ENCODE results near the gene STAT5A. TPM values are rescaled to one million over a fixed set of nuclear protein-coding genes. Genes with fewer than 3 reads are reported as not detected.
"Not testable (repeated sequence)": the region's sequence is repeated elsewhere in the genome, so short reads cannot be mapped to it uniquely, and the experiment has no call there.

The STAT5A gene
- polyA plus RNA-seq, 1 donor (not counting 4 experiments of a cell fraction or from before 2014, with no cell fraction given), result 0.51 TPM

GRCh38 chr17:42240201-42240600, 48.1 kb upstream of the STAT5A start:
- Histone ChIP-seq H3K27me3 (ENCODE audit: control insufficient read depth, extremely low read depth, insufficient read depth, low read length) (no peaks in the 10 kb centered on the region), H3K9ac (ENCODE audit: control insufficient read depth, extremely low read depth, insufficient read depth, low read length) (no peak overlapping the region), H4K20me1 (ENCODE audit: control insufficient read depth, extremely low read depth, insufficient read depth, low read length) (no peaks in the 10 kb centered on the region), H3K27ac (ENCODE audit: control insufficient read depth, insufficient read depth, low read length) (no peak overlapping the region), H3K36me3 (ENCODE audit: control insufficient read depth in 2 of 2, extremely low read depth in 1 of 2, insufficient read depth in 2 of 2, low read length in 2 of 2) (no peaks in the 10 kb centered on the region), H3K4me1 (ENCODE audit: control insufficient read depth, extremely low read depth, insufficient read depth, low read length) (no peaks in the 10 kb centered on the region), H3K79me2 (ENCODE audit: control insufficient read depth, insufficient read depth, low read length) (no peaks in the 10 kb centered on the region), H3K9me3 (ENCODE audit: control insufficient read depth, low read depth, low read length) (no peaks in the 10 kb centered on the region), H3K9me1 (ENCODE audit: control insufficient read depth, extremely low read depth, insufficient read depth, low read length) (no peaks in the 10 kb centered on the region), H2AFZ (ENCODE audit: control insufficient read depth, low read length) (no peak overlapping the region), H3K4me2 (ENCODE audit: control insufficient read depth, extremely low read depth, insufficient read depth, low read depth, low read length) (no peak overlapping the region), H3K4me3 (ENCODE audit: control insufficient read depth in 2 of 3, extremely low read depth in 1 of 3, insufficient read depth in 2 of 3, low read depth in 1 of 3, low read length in 3 of 3) (no peak overlapping the region)
- DNase-seq (ENCODE audit: low read depth, low spot score) (no peak), FAIRE-seq (no peak)
- TF ChIP-seq, protein P1, sequence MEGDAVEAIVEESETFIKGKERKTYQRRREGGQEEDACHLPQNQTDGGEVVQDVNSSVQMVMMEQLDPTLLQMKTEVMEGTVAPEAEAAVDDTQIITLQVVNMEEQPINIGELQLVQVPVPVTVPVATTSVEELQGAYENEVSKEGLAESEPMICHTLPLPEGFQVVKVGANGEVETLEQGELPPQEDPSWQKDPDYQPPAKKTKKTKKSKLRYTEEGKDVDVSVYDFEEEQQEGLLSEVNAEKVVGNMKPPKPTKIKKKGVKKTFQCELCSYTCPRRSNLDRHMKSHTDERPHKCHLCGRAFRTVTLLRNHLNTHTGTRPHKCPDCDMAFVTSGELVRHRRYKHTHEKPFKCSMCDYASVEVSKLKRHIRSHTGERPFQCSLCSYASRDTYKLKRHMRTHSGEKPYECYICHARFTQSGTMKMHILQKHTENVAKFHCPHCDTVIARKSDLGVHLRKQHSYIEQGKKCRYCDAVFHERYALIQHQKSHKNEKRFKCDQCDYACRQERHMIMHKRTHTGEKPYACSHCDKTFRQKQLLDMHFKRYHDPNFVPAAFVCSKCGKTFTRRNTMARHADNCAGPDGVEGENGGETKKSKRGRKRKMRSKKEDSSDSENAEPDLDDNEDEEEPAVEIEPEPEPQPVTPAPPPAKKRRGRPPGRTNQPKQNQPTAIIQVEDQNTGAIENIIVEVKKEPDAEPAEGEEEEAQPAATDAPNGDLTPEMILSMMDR (optimal IDR thresholded peaks at IDR 0.05 in 1 of 3, IDR thresholded peaks at IDR 0.05 in 1 of 3, conservative IDR thresholded peaks at IDR 0.05 in 1 of 3; ENCODE audit: extremely low read depth in 1 of 3, insufficient read depth in 2 of 3, low read length in 3 of 3), result no peak
- TF ChIP-seq EZH2 (IDR thresholded peaks at IDR 0.05; ENCODE audit: low read length), result no peak
- dilution Hi-C loops (cut with MboI; ENCODE audit: extremely low pct_ligation_motif_present, low sequenced_read_pairs), result no loop called here

GRCh38 chr17:42240863-42241262, 47.4 kb upstream of the STAT5A start:
- dilution Hi-C loops (cut with MboI; ENCODE audit: extremely low pct_ligation_motif_present, low sequenced_read_pairs), result not testable (repeated sequence)

DNA sequence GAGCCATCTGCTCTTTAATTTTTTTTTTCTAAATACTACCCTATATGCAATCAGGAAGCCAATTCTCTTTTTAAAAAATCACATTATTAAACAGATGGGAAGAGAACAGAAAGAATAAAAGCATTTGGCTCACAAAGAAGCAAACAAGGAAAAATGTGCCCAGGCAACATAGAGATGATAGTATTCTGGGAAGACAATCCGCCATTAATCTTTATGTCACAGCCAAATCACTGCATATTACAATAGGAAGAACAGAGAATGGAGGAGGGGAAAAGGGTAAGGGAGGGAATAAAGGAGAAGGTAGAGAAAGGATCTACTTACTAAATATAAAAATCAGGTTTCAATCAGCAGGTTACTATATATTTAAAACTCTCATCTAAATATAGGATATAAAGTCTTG, 46.4 kb upstream of the STAT5A start:
- H3K79me2 ChIP-seq (ENCODE audit: control insufficient read depth, insufficient read depth, low read length), result no peaks in the 10 kb centered on the region
- no peak overlapping the region for H2AFZ ChIP-seq (ENCODE audit: control insufficient read depth, low read length)
- H3K27ac ChIP-seq (ENCODE audit: control insufficient read depth, insufficient read depth, low read length), result no peak overlapping the region
- H4K20me1 ChIP-seq (ENCODE audit: control insufficient read depth, extremely low read depth, insufficient read depth, low read length), result no peaks in the 10 kb centered on the region
- DNase-seq (ENCODE audit: low read depth, low spot score), result no peak
- H3K36me3 ChIP-seq (ENCODE audit: control insufficient read depth in 2 of 2, extremely low read depth in 1 of 2, insufficient read depth in 2 of 2, low read length in 2 of 2), result no peaks in the 10 kb centered on the region
- H3K9me3 ChIP-seq (ENCODE audit: control insufficient read depth, low read depth, low read length), result no peaks in the 10 kb centered on the region
- no peak overlapping the region for H3K4me3 ChIP-seq (ENCODE audit: control insufficient read depth in 2 of 3, extremely low read depth in 1 of 3, insufficient read depth in 2 of 3, low read depth in 1 of 3, low read length in 3 of 3)
- TF ChIP-seq EZH2 (IDR thresholded peaks at IDR 0.05; ENCODE audit: low read length), result no peak
- TF ChIP-seq, protein P1 (optimal IDR thresholded peaks at IDR 0.05 in 1 of 3, IDR thresholded peaks at IDR 0.05 in 1 of 3, conservative IDR thresholded peaks at IDR 0.05 in 1 of 3; ENCODE audit: extremely low read depth in 1 of 3, insufficient read depth in 2 of 3, low read length in 3 of 3), result no peak
- H3K4me2 ChIP-seq (ENCODE audit: control insufficient read depth, extremely low read depth, insufficient read depth, low read depth, low read length), result no peak overlapping the region
- no peaks in the 10 kb centered on the region for H3K27me3 ChIP-seq (ENCODE audit: control insufficient read depth, extremely low read depth, insufficient read depth, low read length)
- H3K9ac ChIP-seq (ENCODE audit: control insufficient read depth, extremely low read depth, insufficient read depth, low read length), result no peak overlapping the region
- dilution Hi-C loops (cut with MboI; ENCODE audit: extremely low pct_ligation_motif_present, low sequenced_read_pairs), result no loop called here
- H3K4me1 ChIP-seq (ENCODE audit: control insufficient read depth, extremely low read depth, insufficient read depth, low read length), result no peaks in the 10 kb centered on the region
- H3K9me1 ChIP-seq (ENCODE audit: control insufficient read depth, extremely low read depth, insufficient read depth, low read length), result no peaks in the 10 kb centered on the region
- no peak for FAIRE-seq

More at GRCh38 chr17:42240863-42241262, 47.4 kb upstream of the STAT5A start:
- H3K27ac ChIP-seq (ENCODE audit: control insufficient read depth, insufficient read depth, low read length); H3K9me1 ChIP-seq (ENCODE audit: control insufficient read depth, extremely low read depth, insufficient read depth, low read length); H3K9me3 ChIP-seq (ENCODE audit: control insufficient read depth, low read depth, low read length); FAIRE-seq; H4K20me1 ChIP-seq (ENCODE audit: control insufficient read depth, extremely low read depth, insufficient read depth, low read length); H3K4me2 ChIP-seq (ENCODE audit: control insufficient read depth, extremely low read depth, insufficient read depth, low read depth, low read length); H2AFZ ChIP-seq (ENCODE audit: control insufficient read depth, low read length); H3K4me3 ChIP-seq (ENCODE audit: control insufficient read depth in 2 of 3, extremely low read depth in 1 of 3, insufficient read depth in 2 of 3, low read depth in 1 of 3, low read length in 3 of 3); H3K27me3 ChIP-seq (ENCODE audit: control insufficient read depth, extremely low read depth, insufficient read depth, low read length); H3K4me1 ChIP-seq (ENCODE audit: control insufficient read depth, extremely low read depth, insufficient read depth, low read length); H3K79me2 ChIP-seq (ENCODE audit: control insufficient read depth, insufficient read depth, low read length); H3K36me3 ChIP-seq (ENCODE audit: control insufficient read depth in 2 of 2, extremely low read depth in 1 of 2, insufficient read depth in 2 of 2, low read length in 2 of 2); DNase-seq (ENCODE audit: low read depth, low spot score); H3K9ac ChIP-seq (ENCODE audit: control insufficient read depth, extremely low read depth, insufficient read depth, low read length): not testable (repeated sequence)
